IPS-20b (cell line): ENCODE measurements around the gene IMMP2L.

Source experiments
- H3K27ac ChIP-seq: one replicate; pipeline ENCODE4 v1.5.1; 2013; ENCODE audit warnings: low read length
- H3K27me3 ChIP-seq: 2 replicates; pipeline ENCODE4 v1.6.1; 2013; ENCODE audit warnings: mild to moderate bottlenecking, low read length, inconsistent platforms; ENCODE audit not compliant: insufficient read depth
- H3K36me3 ChIP-seq: 2 replicates; pipeline ENCODE4 v1.6.1; 2013; ENCODE audit warnings: low read depth, mild to moderate bottlenecking, inconsistent platforms, low read length, moderate library complexity; ENCODE audit not compliant: insufficient read depth
- H3K4me1 ChIP-seq: 2 replicates; pipeline ENCODE4 v1.6.1; 2013; ENCODE audit warnings: mild to moderate bottlenecking, control low read depth, inconsistent platforms, low read length, moderate library complexity; ENCODE audit not compliant: insufficient read depth
- H3K4me3 ChIP-seq: 2 replicates; pipeline ENCODE4 v1.5.1; 2013; ENCODE audit warnings: mild to moderate bottlenecking, low read length, inconsistent platforms
- H3K9ac ChIP-seq: 2 replicates; pipeline ENCODE4 v1.6.1; 2013; ENCODE audit warnings: low read depth, mild to moderate bottlenecking, inconsistent platforms, low read length, moderate library complexity
- H3K9me3 ChIP-seq: 2 replicates; pipeline ENCODE4 v1.6.1; 2013; ENCODE audit warnings: mild to moderate bottlenecking, low read depth, low read length, inconsistent platforms; ENCODE audit not compliant: insufficient read depth

IMMP2L gene

GRCh38 chr7:111113263-111114017 is 448.9 kb downstream of the IMMP2L start:
- no peak overlapping the region for H3K4me3 ChIP-seq
- H3K4me1 ChIP-seq, result no peaks in the 10 kb centered on the region
- H3K27ac ChIP-seq, result no peak overlapping the region
- H3K27me3 ChIP-seq, result no peaks in the 10 kb centered on the region
- H3K36me3 ChIP-seq, result no peaks in the 10 kb centered on the region
- H3K9ac ChIP-seq, result no peak overlapping the region
- H3K9me3 ChIP-seq, result no peaks in the 10 kb centered on the region

- Histone ChIP-seq H3K9ac (no peak overlapping the region), H3K9me3 (no peaks in the 10 kb centered on the region), H3K27ac (no peak overlapping the region), H3K36me3 (no peaks in the 10 kb centered on the region), H3K4me3 (no peak overlapping the region), H3K4me1 (no peaks in the 10 kb centered on the region), H3K27me3 (no peaks in the 10 kb centered on the region)
These were observed 449.9 kb downstream of the IMMP2L start for GRCh38 chr7:111112439-111112838.

GRCh38 chr7:111108496-111108895 is 453.8 kb downstream of the IMMP2L start:
- peaks cover 17% of the 10 kb centered on the region for H3K4me1 ChIP-seq
- H3K27me3 ChIP-seq, result no peaks in the 10 kb centered on the region
- H3K27ac ChIP-seq, result no peak overlapping the region

GRCh38 chr7:111108000-111108399 is 454.3 kb downstream of the IMMP2L start:
- Histone ChIP-seq H3K9me3 (no peaks in the 10 kb centered on the region), H3K4me3 (no peak overlapping the region), H3K9ac (no peak overlapping the region), H3K4me1 (peaks cover 17% of the 10 kb centered on the region), H3K36me3 (no peaks in the 10 kb centered on the region), H3K27me3 (no peaks in the 10 kb centered on the region), H3K27ac (no peak overlapping the region)

More at GRCh38 chr7:111108496-111108895, 453.8 kb downstream of the IMMP2L start:
- Histone ChIP-seq H3K4me3 (no peak overlapping the region), H3K9me3 (no peaks in the 10 kb centered on the region), H3K36me3 (no peaks in the 10 kb centered on the region), H3K9ac (no peak overlapping the region)

GRCh38 chr7:111107579-111107978 is 454.7 kb downstream of the IMMP2L start:
- no peak overlapping the region for H3K9ac ChIP-seq
- no peaks in the 10 kb centered on the region for H3K36me3 ChIP-seq
- H3K4me3 ChIP-seq, result no peak overlapping the region
- no peak overlapping the region for H3K27ac ChIP-seq
- no peaks in the 10 kb centered on the region for H3K9me3 ChIP-seq
- peaks cover 17% of the 10 kb centered on the region for H3K4me1 ChIP-seq
- no peaks in the 10 kb centered on the region for H3K27me3 ChIP-seq

- Histone ChIP-seq H3K27ac (no peak overlapping the region), H3K36me3 (no peaks in the 10 kb centered on the region), H3K4me1 (peaks cover 17% of the 10 kb centered on the region), H3K4me3 (no peak overlapping the region), H3K9ac (no peak overlapping the region), H3K27me3 (no peaks in the 10 kb centered on the region), H3K9me3 (no peaks in the 10 kb centered on the region)
These were observed 457.0 kb downstream of the IMMP2L start for GRCh38 chr7:111105269-111105668.

- no peak overlapping the region for H3K9ac ChIP-seq
- no peak overlapping the region for H3K4me3 ChIP-seq
- no peak overlapping the region for H3K27ac ChIP-seq
- no peaks in the 10 kb centered on the region for H3K27me3 ChIP-seq
- H3K9me3 ChIP-seq, result no peaks in the 10 kb centered on the region
- H3K4me1 ChIP-seq, result peaks cover 17% of the 10 kb centered on the region
- H3K36me3 ChIP-seq, result no peaks in the 10 kb centered on the region
These were observed 457.6 kb downstream of the IMMP2L start for GRCh38 chr7:111104710-111105109.

- peaks cover 19% of the 10 kb centered on the region for H3K4me1 ChIP-seq
- H3K9me3 ChIP-seq, result no peaks in the 10 kb centered on the region
- H3K27ac ChIP-seq, result no peak overlapping the region
- no peaks in the 10 kb centered on the region for H3K27me3 ChIP-seq
- H3K36me3 ChIP-seq, result no peaks in the 10 kb centered on the region
- H3K4me3 ChIP-seq, result no peak overlapping the region
- H3K9ac ChIP-seq, result no peak overlapping the region
These were observed 458.5 kb downstream of the IMMP2L start for GRCh38 chr7:111103678-111104274.

GRCh38 chr7:111103136-111103535 is 459.2 kb downstream of the IMMP2L start:
- Histone ChIP-seq H3K9me3 (no peaks in the 10 kb centered on the region), H3K27ac (no peak overlapping the region), H3K36me3 (no peaks in the 10 kb centered on the region), H3K4me1 (peaks cover 23% of the 10 kb centered on the region), H3K4me3 (no peak overlapping the region), H3K9ac (no peak overlapping the region), H3K27me3 (no peaks in the 10 kb centered on the region)

GRCh38 chr7:111101856-111102646 is 460.2 kb downstream of the IMMP2L start:
- H3K9me3 ChIP-seq, result no peaks in the 10 kb centered on the region
- no peak overlapping the region for H3K9ac ChIP-seq
- no peaks in the 10 kb centered on the region for H3K36me3 ChIP-seq
- H3K27me3 ChIP-seq, result no peaks in the 10 kb centered on the region
- no peak overlapping the region for H3K27ac ChIP-seq
- peaks cover 33% of the 10 kb centered on the region for H3K4me1 ChIP-seq
- H3K4me3 ChIP-seq, result no peak overlapping the region

- no peak overlapping the region for H3K4me3 ChIP-seq
- no peaks in the 10 kb centered on the region for H3K9me3 ChIP-seq
- H3K27ac ChIP-seq, result no peak overlapping the region
- H3K4me1 ChIP-seq, result peaks cover 38% of the 10 kb centered on the region; the same call in 1 of the 2 replicates
- H3K36me3 ChIP-seq, result no peaks in the 10 kb centered on the region
- no peak overlapping the region for H3K9ac ChIP-seq
- H3K27me3 ChIP-seq, result no peaks in the 10 kb centered on the region
These were observed 463.4 kb downstream of the IMMP2L start for GRCh38 chr7:111098926-111099250.
